ENCODE measurements around the gene NANOGP8.
"Not testable (repeated sequence)": the region's sequence is repeated elsewhere in the genome, so short reads cannot be mapped to it uniquely, and the experiment has no call there.

Gene NANOGP8

GRCh38 chr15:35095941-35096340 lies 10.8 kb upstream of the NANOGP8 start:
- DNase-seq (ENCODE audit: low read depth in 2 of 2): no peak

- DNase-seq (ENCODE audit: low read depth in 2 of 2): no peak
These were observed 7.8 kb upstream of the NANOGP8 start for GRCh38 chr15:35092846-35093245.

- no peak for DNase-seq (ENCODE audit: low read depth in 2 of 2)
These were observed 7.2 kb upstream of the NANOGP8 start for GRCh38 chr15:35092311-35092710.

- DNase-seq (ENCODE audit: low read depth in 2 of 2): no peak
These were observed 5.2 kb upstream of the NANOGP8 start for GRCh38 chr15:35090104-35090807.

GRCh38 chr15:35089551-35089950 lies 4.5 kb upstream of the NANOGP8 start:
- no peak for DNase-seq (ENCODE audit: low read depth in 2 of 2)

GRCh38 chr15:35088329-35088728 lies 3.2 kb upstream of the NANOGP8 start:
- DNase-seq (ENCODE audit: low read depth in 2 of 2): no peak

- no peak for DNase-seq (ENCODE audit: low read depth in 2 of 2)
These were observed 2.7 kb upstream of the NANOGP8 start for GRCh38 chr15:35087759-35088158.

GRCh38 chr15:35082371-35083348 lies 2.4 kb downstream of the NANOGP8 start:
- not testable (repeated sequence) for DNase-seq (ENCODE audit: low read depth in 2 of 2)

GRCh38 chr15:35081626-35082365 lies 3.3 kb downstream of the NANOGP8 start:
- not testable (repeated sequence) for DNase-seq (ENCODE audit: low read depth in 2 of 2)

GRCh38 chr15:35080226-35080625 lies 4.9 kb downstream of the NANOGP8 start:
- no peak for DNase-seq (ENCODE audit: low read depth in 2 of 2)

GRCh38 chr15:35078221-35078915 lies 6.7 kb downstream of the NANOGP8 start:
- no peak for DNase-seq (ENCODE audit: low read depth in 2 of 2)

- no peak for DNase-seq (ENCODE audit: low read depth in 2 of 2)
These were observed 14.0 kb downstream of the NANOGP8 start for GRCh38 chr15:35071106-35071505.

- DNase-seq (ENCODE audit: low read depth in 2 of 2): no peak
These were observed 16.1 kb downstream of the NANOGP8 start for GRCh38 chr15:35068846-35069475.

- no peak for DNase-seq (ENCODE audit: low read depth in 2 of 2)
These were observed 17.4 kb downstream of the NANOGP8 start for GRCh38 chr15:35067496-35068347.

- no peak for DNase-seq (ENCODE audit: low read depth in 2 of 2)
These were observed 19.0 kb downstream of the NANOGP8 start for GRCh38 chr15:35066094-35066493.

- no peak for DNase-seq (ENCODE audit: low read depth in 2 of 2)
These were observed 20.4 kb downstream of the NANOGP8 start for GRCh38 chr15:35064576-35065190.

- no peak for DNase-seq (ENCODE audit: low read depth in 2 of 2)
These were observed 22.4 kb downstream of the NANOGP8 start for GRCh38 chr15:35062738-35063099.

GRCh38 chr15:35061825-35062737 lies 23.0 kb downstream of the NANOGP8 start:
- DNase-seq (ENCODE audit: low read depth in 2 of 2): no peak

Data from stimulated activated CD8-positive, alpha-beta memory T cell treated with anti-CD3 and anti-CD28 coated beads, Interleukin-7, amount 100 ng/mL, for 4 hours (primary cell).